Measurements from ENCODE around the gene MRPL36. TPM values are rescaled to one million over a fixed set of nuclear protein-coding genes. Genes with fewer than 3 reads are reported as not detected.
"Not testable (repeated sequence)": the region's sequence is repeated elsewhere in the genome, so short reads cannot be mapped to it uniquely, and the experiment has no call there.

Gene MRPL36
- total RNA-seq, 1 donor from 2014 or later = 64.7 TPM

DNA sequence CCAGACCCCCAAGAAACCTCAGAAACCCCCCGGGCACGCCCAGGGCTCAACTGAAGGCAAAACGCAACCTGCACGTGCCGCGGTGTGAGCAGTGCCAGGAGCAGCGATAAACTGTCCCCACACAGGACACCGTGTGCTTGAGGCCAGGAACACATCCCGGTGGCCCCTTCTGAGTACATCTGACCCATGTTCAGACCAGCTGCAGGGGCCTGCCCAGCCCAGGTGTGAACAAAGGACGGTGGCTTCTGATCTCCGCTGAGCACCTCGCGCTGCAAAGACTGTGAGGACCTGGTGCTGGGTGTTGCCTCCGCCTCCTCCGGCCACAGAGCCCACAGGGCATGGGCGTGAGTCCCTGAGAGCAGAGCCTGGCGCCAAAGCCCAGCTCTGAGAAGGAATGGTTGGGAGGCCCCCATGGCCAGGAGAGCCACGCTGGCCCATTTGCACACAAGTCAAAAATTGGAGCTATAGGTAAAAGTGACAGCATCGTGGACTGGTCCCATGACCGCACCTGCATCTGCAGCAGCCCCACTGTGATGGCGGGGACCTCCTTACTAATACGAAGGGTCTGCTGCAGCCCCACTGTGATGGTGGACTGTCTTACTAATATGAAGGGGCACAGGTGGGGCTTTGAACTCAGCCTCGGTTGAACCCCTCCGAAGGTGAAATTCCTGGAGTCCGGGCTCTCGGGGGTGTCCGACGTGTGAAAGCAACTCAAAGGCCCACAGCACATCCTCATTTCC lies 33.0 kb upstream of the MRPL36 start:
- no peak for DNase-seq (ENCODE audit: extremely low read depth, low read depth, low spot score)

DNA sequence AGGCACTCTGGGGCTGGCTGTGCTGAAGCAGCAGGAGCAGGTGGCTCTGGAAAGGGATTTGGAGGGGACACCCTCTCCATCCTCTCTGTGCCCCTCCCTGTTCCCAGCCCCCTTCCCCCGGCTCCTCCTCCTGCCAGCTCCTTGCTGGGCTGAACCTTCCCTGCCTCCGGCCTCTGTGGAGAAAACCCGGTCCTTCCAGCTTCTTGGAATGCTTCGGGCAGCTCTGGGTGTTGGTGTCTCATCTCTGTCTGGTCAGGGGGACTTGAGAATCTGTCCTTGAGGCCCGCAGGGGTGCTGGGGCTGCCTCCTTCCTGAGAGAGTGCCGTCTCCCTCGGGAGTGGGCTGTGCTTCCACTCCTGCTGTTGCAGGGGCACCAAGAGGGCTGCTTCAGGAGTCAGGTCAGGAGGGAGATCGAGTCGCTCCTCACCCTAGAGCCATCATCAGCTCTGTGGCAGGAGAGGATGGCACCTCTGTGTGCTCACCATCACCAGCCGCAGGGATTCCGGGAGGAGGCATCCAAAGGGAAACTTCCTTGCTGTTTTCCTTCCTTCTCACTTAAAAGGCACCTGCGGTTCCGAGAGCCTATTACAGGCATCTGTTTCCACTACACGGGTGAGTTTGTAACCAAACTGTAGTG lies 32.2 kb upstream of the MRPL36 start:
- no peak for DNase-seq (ENCODE audit: extremely low read depth, low read depth, low spot score)

DNA sequence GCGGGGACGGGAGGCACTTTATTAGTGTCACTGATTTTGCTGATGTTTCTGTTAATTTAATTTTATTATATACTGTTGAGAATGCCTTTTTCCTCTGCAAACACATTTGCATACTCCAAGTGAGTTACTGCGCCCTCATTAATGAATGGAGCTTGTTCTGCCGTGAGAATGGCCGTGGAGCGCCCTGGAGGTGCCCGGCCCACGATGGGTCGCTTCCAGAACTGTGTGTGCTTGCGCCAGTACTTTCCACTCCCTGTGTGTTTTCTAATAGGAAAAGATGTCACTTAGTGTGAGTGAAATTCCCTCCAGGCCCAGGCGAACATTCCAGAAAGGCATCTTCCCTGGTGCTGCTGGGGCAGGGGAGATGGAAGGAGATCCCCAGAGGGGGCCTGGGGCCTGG lies 31.6 kb upstream of the MRPL36 start:
- no peak for DNase-seq (ENCODE audit: extremely low read depth, low read depth, low spot score)

DNA sequence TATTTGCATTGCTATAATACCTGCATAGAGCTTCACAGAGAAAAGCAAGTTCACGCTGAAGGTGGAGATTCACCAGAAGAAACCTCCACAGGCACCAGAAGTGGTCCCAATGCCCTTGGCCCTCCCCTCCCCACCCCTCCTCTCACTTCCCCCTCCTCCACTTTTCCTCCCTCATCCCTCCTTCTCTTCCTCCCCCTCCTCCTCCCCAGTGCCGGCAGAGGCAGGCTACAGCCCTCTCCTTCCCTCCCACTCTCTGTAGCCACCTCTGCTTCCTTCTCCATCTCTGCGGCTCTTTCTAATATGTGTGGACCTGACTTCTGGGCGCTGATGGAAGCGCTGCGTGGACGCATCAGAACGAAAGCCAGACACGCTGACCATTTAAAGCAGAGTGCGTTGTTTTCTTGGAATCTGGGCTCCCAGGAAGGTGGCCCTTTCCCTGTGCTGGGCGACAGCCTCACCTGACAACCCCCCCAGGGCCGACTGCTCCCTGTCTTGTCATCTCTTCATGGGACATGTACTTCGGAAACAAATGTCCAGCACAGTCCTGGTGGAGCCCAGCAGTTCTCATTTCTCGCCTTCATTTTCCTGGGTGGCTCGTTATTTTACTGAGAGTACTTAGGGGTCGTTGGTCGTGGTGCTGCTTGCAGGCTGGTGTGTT lies 31.1 kb upstream of the MRPL36 start:
- no peak for DNase-seq (ENCODE audit: extremely low read depth, low read depth, low spot score)

DNA sequence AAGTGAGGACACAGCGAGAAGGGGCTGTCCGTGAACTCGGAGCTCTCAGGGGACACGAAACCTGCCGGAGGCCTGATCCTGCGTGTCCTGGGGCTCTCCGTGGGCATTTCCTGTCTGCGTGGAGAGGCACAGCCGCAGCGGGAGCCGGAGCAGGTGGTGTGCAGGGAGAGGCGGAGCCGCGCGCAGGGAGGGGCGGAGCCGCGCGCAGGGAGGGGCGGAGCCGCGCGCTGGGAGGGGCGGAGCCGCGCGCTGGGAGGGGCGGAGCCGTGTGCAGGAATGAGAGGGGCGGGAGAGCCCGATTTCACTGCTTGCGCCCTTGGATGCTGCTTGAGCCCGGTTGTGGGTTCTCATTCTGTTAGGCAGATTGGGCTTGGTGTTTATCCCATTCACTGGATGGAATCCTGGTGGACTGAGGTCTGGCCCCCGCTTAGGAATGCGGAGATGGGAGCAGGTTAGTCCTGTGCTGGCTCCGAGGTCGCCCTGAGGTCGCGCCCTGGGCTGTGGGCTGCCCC lies 28.3 kb upstream of the MRPL36 start:
- DNase-seq (ENCODE audit: extremely low read depth, low read depth, low spot score) = no peak

DNA sequence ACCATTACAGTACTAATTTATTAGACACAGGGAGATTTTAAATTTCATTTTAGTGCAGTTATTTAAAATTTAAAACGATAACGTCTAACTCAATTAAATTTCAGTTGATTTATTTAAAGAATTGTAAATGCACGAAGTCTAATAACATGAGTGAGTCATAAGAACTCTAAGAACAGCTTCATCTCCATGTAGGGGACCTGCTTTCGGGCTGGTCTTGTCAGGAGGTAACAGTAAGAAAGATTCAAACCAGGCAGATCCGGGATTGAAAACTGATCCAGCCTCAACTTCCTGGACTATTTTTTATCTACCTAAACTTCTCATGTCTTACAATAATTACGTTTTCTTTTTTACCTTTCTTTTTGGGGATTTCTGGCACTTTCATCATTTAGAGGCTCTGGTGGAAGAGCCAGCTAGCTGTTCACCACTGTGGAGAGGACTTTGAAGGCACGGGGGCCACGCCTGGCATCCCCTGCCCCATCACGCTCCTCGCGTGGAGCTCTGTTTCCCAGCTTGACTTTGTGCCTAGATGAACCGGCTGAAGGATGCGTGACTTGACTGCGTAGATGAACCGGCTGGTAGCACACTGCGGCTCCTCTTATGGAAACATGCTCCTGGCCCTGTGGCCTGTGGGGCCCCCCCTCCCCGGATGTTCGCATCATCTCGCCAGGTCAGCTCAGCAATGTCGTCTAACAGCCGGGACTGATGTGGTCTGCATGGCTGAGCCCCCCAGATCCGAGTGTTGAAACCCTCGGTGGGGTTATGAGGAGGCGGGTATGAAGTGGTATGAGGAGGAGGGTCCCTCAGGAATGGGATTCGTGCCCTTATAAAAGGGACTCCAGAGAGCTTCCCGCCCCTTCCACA lies 27.6 kb upstream of the MRPL36 start:
- no peak for DNase-seq (ENCODE audit: extremely low read depth, low read depth, low spot score)

DNA sequence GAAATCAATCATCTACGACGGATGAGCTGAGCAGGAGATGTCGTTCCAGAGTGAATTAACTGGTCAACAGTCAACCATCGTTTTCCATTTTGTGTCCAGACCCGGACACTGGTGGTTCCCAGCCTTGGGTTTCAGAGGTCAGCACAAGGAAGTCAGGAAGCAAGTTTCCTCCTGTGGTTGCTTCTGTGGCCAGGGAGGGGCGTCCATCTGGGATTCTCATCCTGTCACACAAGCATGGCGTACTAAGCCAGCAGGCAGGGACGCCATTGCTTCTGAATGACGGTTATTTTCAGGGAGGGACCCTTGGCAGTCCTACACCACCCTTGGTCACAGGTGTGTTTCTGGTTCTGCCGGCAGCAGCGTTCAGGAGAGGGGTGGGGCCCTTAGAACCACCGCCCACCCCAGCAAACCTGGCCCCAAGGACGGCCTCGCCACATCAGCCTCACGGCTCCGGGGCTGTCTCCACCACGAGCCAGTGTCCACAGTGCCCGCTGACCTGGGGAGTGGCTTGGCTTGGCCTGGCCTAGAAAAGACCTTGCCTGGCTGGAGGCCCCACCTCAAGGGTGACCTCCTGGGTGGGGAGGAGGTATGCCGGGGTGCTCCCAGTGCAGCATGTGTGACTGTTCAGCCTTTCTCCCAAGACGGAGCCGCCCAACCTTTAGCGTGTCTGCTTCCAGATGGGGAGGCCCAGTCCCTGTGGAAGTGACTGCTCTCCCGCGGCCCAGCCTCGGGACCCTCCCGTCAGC lies 26.8 kb upstream of the MRPL36 start:
- no peak for DNase-seq (ENCODE audit: extremely low read depth, low read depth, low spot score)

DNA sequence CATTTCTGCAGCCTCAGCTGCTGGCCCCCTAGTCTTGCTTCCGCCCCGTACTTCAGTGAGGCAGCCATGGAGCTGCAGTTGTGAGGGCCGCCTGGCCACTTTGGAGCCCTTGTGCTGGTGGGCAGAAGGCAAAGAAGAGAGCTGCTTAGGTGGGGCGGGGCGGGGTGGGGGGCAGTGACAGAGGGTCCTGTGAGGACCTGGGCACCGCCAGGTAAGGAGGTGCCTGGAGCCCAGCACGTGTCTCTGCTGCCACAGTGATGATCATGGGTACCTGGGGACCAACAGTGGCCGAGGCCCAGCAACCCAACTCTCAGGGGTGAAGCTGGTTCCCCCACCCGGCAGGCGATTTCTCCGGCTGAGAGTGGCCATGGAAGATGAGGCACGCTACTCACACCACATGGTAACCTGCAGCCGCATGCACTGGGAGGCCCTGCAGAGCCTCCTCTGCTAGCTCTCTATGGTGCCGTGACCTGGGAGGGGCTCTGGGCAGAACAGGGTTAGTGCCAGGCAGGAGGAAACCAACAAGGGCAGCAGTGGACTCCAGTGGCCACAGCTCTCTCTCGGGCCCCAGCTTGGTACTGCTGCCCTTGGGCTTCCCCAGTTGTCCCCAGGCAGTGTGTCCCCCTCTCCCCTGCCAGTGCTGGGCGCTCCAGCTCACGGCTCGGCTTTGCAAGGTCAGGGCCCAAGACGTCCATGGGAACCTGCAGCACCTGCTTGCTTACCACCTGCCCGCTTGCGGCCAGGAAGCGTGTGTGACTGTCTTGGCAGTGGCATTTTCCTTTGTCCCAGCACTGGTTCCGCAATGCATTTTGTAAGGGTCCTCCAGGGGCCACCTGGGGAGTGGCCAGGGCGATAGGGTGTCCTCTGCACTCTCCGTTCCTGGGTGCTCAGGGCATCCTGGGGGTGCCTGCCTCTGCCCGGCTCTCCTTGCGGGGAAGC lies 25.5 kb upstream of the MRPL36 start:
- no peak for DNase-seq (ENCODE audit: extremely low read depth, low read depth, low spot score)

DNA sequence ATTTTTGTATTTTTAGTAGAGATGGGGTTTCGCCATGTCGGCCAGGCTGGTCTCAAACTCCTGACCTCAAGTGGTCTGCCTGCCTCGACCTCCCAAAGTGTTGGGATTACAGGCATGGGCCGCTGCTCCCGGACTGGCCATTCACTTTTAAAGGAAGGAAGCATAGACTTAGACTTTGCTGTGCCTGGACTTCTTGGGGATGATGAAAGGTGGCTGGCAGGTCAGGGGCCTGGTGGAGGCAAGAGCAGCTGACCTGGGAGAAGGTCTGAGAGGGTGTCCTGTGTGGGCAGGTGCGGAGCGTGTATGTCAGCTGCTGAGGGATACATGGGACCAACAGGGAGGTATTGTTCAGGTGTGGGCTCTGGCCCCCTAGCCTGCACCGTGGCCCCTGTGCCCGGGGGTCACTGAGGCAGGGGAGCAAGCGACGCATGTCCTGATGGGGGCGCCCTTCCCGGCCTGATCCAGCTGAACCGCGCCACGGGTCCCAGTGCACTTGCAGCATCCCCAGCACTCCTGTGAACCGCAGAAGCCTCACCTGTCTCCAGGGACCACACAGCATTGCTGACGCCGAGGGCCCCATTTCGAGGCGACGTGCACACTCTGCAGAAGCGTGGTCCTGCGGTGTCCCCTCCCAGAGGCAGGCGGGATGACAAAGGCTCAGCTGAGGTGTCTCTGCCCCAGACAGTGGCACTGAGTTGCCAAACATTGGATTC lies 24.6 kb upstream of the MRPL36 start:
- DNase-seq (ENCODE audit: extremely low read depth, low read depth, low spot score) = no peak

DNA sequence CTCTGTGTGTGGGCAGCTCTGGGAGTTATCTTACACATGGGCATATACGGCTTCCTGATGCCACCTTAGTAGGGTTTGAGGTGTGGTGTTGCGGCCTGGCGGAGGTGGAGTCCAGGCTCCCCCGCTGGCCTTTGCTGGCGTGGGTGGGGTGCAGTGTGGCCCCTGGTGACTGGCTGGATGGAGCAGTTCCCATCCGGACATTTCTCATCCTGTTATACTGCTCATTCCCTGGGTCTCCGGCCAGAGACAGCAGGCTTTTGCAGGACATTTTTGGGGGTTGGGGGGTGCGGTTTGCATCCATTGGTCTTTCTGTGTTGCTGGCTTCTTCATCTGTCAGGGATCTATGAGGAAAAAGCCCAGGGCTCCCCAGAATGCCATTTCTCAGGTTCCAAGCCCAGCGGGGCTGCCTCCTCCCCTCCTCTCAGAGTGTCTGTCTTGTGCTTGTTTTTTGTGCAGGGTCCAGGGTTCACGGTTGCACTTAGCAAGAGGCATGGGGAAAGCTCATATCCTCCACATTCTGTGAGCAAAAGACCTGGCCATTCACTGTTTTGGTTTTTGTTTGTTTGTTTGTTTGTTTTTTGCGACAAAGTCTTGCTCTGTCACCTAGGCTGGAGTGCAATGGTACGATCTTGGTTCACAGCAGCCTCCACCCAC lies 23.9 kb upstream of the MRPL36 start:
- no peak for DNase-seq (ENCODE audit: extremely low read depth, low read depth, low spot score)

DNA sequence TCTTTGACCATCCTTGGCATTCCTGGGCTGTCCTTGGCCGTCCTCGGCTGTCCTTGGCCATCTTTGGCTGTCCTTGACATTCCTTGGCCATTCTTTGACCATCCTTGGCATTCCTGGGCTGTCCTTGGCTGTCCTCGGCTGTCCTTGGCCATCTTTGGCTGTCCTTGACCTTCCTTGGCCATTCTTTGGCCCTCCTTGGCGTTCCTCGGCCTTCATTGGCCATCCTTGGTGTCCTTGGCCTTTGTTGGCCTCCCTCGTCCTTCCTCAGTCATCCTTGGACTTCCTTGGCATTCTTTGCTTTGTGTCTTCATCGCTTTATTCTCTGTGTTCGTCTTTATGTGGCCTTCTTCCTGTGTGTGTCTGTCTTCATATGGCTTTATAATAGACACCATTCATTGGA lies 22.2 kb upstream of the MRPL36 start:
- no peak for DNase-seq (ENCODE audit: extremely low read depth, low read depth, low spot score)

DNA sequence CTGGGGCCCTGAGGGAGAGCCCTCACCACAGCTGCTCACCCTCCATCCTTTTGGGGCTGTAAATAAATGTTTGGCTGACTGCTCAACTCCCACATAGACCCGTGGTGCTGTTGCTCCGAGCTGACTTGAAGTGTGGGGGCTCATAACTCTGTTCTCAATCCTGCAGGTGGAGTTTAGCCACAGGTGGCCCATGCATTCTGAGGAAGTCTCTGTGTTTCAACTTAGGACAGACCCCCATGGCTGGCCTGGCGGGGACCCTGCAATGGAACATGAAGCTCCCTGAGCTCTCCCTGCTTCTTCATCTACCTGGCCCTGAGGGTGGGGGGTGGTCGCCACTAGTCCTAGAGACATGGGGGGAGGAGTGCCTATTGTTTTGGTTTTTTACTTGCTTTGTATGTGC lies 21.3 kb upstream of the MRPL36 start:
- no peak for DNase-seq (ENCODE audit: extremely low read depth, low read depth, low spot score)

DNA sequence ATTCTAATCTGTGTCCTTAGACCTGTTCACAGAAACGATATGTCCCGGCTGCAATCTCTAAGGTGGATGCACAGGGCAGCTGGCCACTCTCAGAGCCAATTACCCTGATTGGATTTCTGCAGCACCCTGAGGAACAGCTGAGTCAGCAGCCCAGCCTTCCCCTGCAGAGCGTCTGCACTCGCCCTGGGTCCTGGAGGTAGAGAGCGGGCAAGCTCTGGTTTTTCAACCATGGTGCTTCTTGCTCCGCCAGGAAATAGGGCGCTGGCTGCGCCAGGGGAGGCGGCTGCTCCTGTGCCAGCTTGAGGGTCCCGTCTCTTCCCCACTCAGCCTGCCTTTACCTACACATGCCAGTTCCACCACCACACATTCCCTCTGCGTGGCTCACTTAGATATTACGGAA lies 20.7 kb upstream of the MRPL36 start:
- DNase-seq (ENCODE audit: extremely low read depth, low read depth, low spot score) = no peak

DNA sequence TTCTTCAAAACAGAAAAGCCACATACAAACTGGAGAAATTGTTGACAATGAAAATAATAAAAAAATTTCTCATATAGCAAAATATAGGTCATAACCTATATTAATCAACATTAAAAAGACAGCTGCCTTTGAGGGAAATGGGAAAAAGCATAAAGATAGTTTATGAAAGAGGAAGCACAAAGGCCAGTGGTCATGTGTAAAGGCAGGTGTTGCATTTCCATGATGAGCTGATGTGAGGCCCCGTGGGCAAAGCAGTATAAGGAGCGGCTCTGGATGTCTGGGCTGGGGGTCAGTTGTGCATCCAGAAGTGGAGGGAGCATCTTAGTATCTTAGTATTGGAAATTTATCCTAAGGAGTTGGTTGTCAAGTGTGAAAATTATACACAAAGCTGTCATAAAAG lies 19.8 kb upstream of the MRPL36 start:
- no peak for DNase-seq (ENCODE audit: extremely low read depth, low read depth, low spot score)

DNA sequence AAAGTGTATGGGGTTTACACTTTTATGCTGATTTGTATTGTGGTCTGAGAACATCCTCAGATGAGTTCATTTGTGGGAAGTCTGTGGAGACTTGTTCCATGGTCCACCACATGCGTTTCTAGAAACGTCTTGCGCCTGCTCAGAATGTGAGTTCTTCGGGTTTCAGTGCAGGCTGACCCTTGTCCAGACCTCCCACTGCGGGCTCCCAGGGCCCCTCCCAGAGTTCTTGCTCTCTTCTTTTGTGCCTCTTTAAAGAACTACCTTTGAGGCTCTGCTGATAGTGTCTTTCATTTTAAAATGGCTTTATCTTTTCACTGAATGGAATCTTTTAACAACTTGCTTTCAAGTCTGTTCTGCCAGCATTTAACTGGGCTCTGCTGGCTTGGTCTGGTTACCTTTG lies 19.1 kb upstream of the MRPL36 start:
- no peak for DNase-seq (ENCODE audit: extremely low read depth, low read depth, low spot score)

DNA sequence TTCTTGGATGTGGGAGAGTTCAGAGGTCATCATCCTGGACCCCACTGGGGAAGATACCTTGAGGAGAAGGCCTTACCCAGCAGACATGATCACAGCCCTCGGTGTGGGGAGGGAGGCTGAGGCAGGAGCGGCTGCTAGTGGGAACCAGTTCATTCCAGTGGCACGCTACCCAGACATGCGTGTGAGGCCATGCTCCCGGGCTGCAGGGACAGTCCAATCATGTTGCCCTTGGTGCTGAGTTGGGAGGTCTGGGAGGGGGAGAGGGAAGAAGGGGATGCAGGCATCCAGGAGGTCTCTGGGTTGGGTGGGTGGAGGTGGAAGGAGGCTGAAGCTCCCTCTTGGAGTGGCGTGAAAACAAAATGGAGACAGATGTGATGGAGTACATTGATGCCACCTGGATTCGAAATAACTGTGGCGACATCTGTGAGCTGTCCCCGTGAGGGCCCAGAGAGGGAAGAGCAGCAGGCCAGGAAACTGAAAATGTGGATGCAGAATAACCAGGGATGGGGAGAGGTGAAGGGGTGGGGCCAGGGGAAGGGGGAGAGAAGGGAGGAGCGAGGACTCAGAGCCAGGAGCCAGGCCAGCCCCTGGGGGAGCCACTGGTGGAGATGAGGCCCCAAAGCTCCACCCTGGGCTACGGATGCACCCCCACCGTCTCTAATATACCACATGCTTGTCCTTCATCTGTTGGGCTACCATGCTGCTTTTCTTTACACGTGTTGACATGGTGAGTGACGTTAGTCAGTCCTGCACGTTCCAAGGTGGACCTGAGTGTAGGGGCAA lies 17.8 kb upstream of the MRPL36 start:
- DNase-seq (ENCODE audit: extremely low read depth, low read depth, low spot score) = no peak

DNA sequence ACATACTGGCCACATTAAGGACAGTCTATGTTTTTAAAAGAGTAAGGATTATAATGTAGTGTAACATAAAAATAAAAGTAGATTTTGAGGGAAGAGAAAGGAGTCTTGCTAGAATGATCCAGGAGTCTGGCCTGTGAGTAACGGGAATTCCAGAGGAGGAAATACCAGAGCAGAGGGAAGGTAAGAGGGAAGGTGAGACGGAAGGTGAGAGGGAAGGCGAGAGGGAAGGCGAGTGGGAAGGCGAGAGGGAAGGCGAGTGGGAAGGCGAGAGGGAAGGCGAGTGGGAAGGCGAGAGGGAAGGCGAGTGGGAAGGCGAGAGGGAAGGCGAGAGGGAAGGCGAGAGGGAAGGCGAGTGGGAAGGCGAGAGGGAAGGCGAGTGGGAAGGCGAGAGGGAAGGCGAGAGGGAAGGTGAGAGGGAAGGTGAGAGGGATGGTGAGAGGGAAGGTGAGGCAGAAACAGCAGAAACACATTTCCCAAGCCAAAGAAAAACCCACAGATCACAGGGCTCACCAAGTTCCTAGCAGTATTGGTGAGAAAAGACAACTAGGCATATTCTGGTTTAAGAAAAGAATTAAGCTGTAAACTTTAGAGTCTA lies 17.0 kb upstream of the MRPL36 start:
- DNase-seq (ENCODE audit: extremely low read depth, low read depth, low spot score) = not testable (repeated sequence)

Measured in glomerular endothelial cell (primary cell).